CD4-positive, CD25-positive, alpha-beta regulatory T cell (primary cell): ENCODE results near the gene RHOC. TPM values are rescaled to one million over a fixed set of nuclear protein-coding genes. Genes with fewer than 3 reads are reported as not detected.
A peak's percentile ranks its signal among the peaks of the same experiment; 100 is the strongest.

Experiments used
- ATAC-seq, 2 donors: fragments of 150-1000 bp; cut with Tn5 transposase; one replicate each; pipeline ENCODE4 v1.10.0; 2021; ENCODE audit warnings: low read depth in 2 of 2, moderate number of reproducible peaks in 2 of 2, moderate library complexity in 1 of 2
- DNase-seq, 3 donors: peaks; one replicate each; pipeline versions ENCODE4 v3.0.0 to v3.0.0-alpha.2; 2012 to 2022; ENCODE audit warnings: mixed read lengths in 1 of 3
- H3K27ac ChIP-seq: one replicate; pipeline ENCODE4 v1.7.0; 2013; ENCODE audit warnings: mild to moderate bottlenecking, low read length; ENCODE audit not compliant: insufficient read depth, poor library complexity, severe bottlenecking
- H3K27me3 ChIP-seq: one replicate; pipeline ENCODE4 v1.7.0; 2013; ENCODE audit warnings: low read length; ENCODE audit not compliant: control insufficient read depth, insufficient read depth
- H3K36me3 ChIP-seq: one replicate; pipeline ENCODE4 v1.7.0; 2013; ENCODE audit warnings: mild to moderate bottlenecking, low read length, moderate library complexity; ENCODE audit not compliant: control insufficient read depth, insufficient read depth
- H3K4me1 ChIP-seq: 2 replicates; pipeline ENCODE4 v1.7.0; 2013; ENCODE audit warnings: mild to moderate bottlenecking, low read length; ENCODE audit not compliant: insufficient read depth, control insufficient read depth, poor library complexity, severe bottlenecking
- H3K4me3 ChIP-seq: one replicate; pipeline ENCODE4 v1.7.0; 2013; ENCODE audit warnings: low read depth, mild to moderate bottlenecking, low read length, moderate library complexity
- H3K9me3 ChIP-seq, 2 experiments: 1 replicate in 1 of 2; 2 replicates in 1 of 2; pipeline ENCODE4 v1.7.0; 2013; ENCODE audit warnings: low read length in 2 of 2, mild to moderate bottlenecking in 1 of 2, moderate library complexity in 1 of 2; ENCODE audit not compliant: control insufficient read depth in 2 of 2
- H3K27ac Mint-ChIP-seq, 3 donors: one replicate each; pipeline ENCODE4 v1.8.0; 2020 to 2022; ENCODE audit warnings: mild to moderate bottlenecking in 3 of 3, mixed read lengths in 3 of 3, moderate library complexity in 2 of 3
- H3K27me3 Mint-ChIP-seq: one replicate; pipeline ENCODE4 v1.8.0; 2022; ENCODE audit warnings: mild to moderate bottlenecking, mixed read lengths
- H3K36me3 Mint-ChIP-seq: one replicate; pipeline ENCODE4 v1.8.0; 2020; ENCODE audit warnings: mixed read lengths
- H3K4me1 Mint-ChIP-seq, 4 donors: one replicate each; pipeline ENCODE4 v1.8.0; 2020 to 2022; ENCODE audit warnings: mixed read lengths in 4 of 4, mild to moderate bottlenecking in 1 of 4
- H3K4me3 Mint-ChIP-seq, 4 donors: one replicate each; pipeline ENCODE4 v1.8.0; 2020 to 2022; ENCODE audit warnings: mild to moderate bottlenecking in 4 of 4, mixed read lengths in 4 of 4, moderate library complexity in 3 of 4
- H3K9me3 Mint-ChIP-seq, 7 donors: one replicate each; pipeline ENCODE4 v1.8.0; 2020 to 2022; ENCODE audit warnings: mixed read lengths in 7 of 7, mild to moderate bottlenecking in 3 of 7, moderate library complexity in 2 of 7
- polyA plus RNA-seq, 4 donors: library from polyadenylated mRNA; unstranded; fragments of 300-500 nt; fragmentation: Illumina TruSeq; gene quantifications; one replicate each; pipeline ENCODE4 v1.2.3, GENCODE V29; 2021
- total RNA-seq: library from RNA; stranded (reverse); gene quantifications from one replicate; pipeline ENCODE4 v1.2.3, GENCODE V29; 2022

RHOC gene
- total and polyA plus RNA-seq, 5 donors from 2014 or later = 17.4 to 34.1 (median 28.8) TPM

GRCh38 chr1:112694363-112694929, 12.5 kb downstream of the RHOC start:
- ATAC-seq (no peak), DNase-seq (no peak)
- Histone ChIP-seq H3K9me3 (no peaks in the 10 kb centered on the region), H3K4me1 (no peaks in the 10 kb centered on the region), H3K27me3 (no peaks in the 10 kb centered on the region), H3K4me3 (no peak overlapping the region), H3K36me3 (peaks cover 69% of the 10 kb centered on the region), H3K27ac (no peak overlapping the region)
- Mint-ChIP-seq H3K27me3 (no peaks in the 10 kb centered on the region), H3K4me1 (peaks cover 0 to 8% (median 2%) of the 10 kb centered on the region in 4 donors), H3K4me3 (no peak overlapping the region), H3K27ac (no peak overlapping the region), H3K9me3 (no peaks in the 10 kb centered on the region), H3K36me3 (peaks cover 40% of the 10 kb centered on the region)

GRCh38 chr1:112693821-112694220, 13.1 kb downstream of the RHOC start:
- H3K4me3 ChIP-seq = no peak overlapping the region
- H3K27me3 Mint-ChIP-seq = no peaks in the 10 kb centered on the region
- no peak for ATAC-seq
- H3K27ac Mint-ChIP-seq = no peak overlapping the region
- H3K4me1 ChIP-seq = no peaks in the 10 kb centered on the region
- no peak for DNase-seq
- peaks cover 36% of the 10 kb centered on the region for H3K36me3 Mint-ChIP-seq
- no peaks in the 10 kb centered on the region for H3K9me3 Mint-ChIP-seq
- H3K36me3 ChIP-seq = peaks cover 68% of the 10 kb centered on the region
- H3K4me1 Mint-ChIP-seq = peaks cover 0 to 1% (median 0%) of the 10 kb centered on the region in 4 donors
- H3K9me3 ChIP-seq = no peaks in the 10 kb centered on the region
- H3K27me3 ChIP-seq = no peaks in the 10 kb centered on the region
- no peak overlapping the region for H3K4me3 Mint-ChIP-seq
- no peak overlapping the region for H3K27ac ChIP-seq

GRCh38 chr1:112692681-112693080, 14.2 kb downstream of the RHOC start:
- Histone ChIP-seq H3K9me3 (no peaks in the 10 kb centered on the region), H3K4me3 (no peak overlapping the region), H3K27me3 (no peaks in the 10 kb centered on the region), H3K4me1 (no peaks in the 10 kb centered on the region), H3K36me3 (peaks cover 64% of the 10 kb centered on the region), H3K27ac (no peak overlapping the region)
- peaks cover 0 to 3% (median 0%) of the 10 kb centered on the region in 4 donors for H3K4me1 Mint-ChIP-seq
- peak overlapping the region in 1 of 3 donors; percentile 87 for H3K27ac Mint-ChIP-seq
- H3K27me3 Mint-ChIP-seq = no peaks in the 10 kb centered on the region
- H3K36me3 Mint-ChIP-seq = peaks cover 34% of the 10 kb centered on the region
- ATAC-seq (no peak), DNase-seq (no peak)
- no peaks in the 10 kb centered on the region for H3K9me3 Mint-ChIP-seq
- H3K4me3 Mint-ChIP-seq = no peak overlapping the region

GRCh38 chr1:112689842-112690237, 17.1 kb downstream of the RHOC start:
- peaks cover 0 to 12% (median 8%) of the 10 kb centered on the region in 4 donors for H3K4me1 Mint-ChIP-seq
- H3K27ac Mint-ChIP-seq = no peak overlapping the region

GRCh38 chr1:112689196-112689841, 17.6 kb downstream of the RHOC start:
- Histone ChIP-seq H3K36me3 (peaks cover 40% of the 10 kb centered on the region), H3K9me3 (no peaks in the 10 kb centered on the region), H3K4me1 (no peaks in the 10 kb centered on the region), H3K27me3 (no peaks in the 10 kb centered on the region), H3K27ac (no peak overlapping the region), H3K4me3 (no peak overlapping the region)
- no peak overlapping the region for H3K27ac Mint-ChIP-seq
- no peaks in the 10 kb centered on the region for H3K9me3 Mint-ChIP-seq
- peaks cover 0 to 12% (median 8%) of the 10 kb centered on the region in 4 donors for H3K4me1 Mint-ChIP-seq
- DNase-seq = no peak
- peaks cover 38% of the 10 kb centered on the region for H3K36me3 Mint-ChIP-seq
- no peak for ATAC-seq
- no peak overlapping the region for H3K4me3 Mint-ChIP-seq
- no peaks in the 10 kb centered on the region for H3K27me3 Mint-ChIP-seq

More at GRCh38 chr1:112689842-112690237, 17.1 kb downstream of the RHOC start:
- Histone ChIP-seq H3K36me3 (peaks cover 45% of the 10 kb centered on the region), H3K4me3 (no peak overlapping the region), H3K4me1 (no peaks in the 10 kb centered on the region), H3K27ac (no peak overlapping the region), H3K27me3 (no peaks in the 10 kb centered on the region), H3K9me3 (no peaks in the 10 kb centered on the region)
- DNase-seq = no peak
- Mint-ChIP-seq H3K4me3 (no peak overlapping the region), H3K9me3 (no peaks in the 10 kb centered on the region), H3K27me3 (no peaks in the 10 kb centered on the region), H3K36me3 (peaks cover 38% of the 10 kb centered on the region)
- no peak for ATAC-seq

GRCh38 chr1:112688781-112689193, 18.1 kb downstream of the RHOC start:
- H3K9me3 Mint-ChIP-seq = no peaks in the 10 kb centered on the region
- Histone ChIP-seq H3K36me3 (peaks cover 35% of the 10 kb centered on the region), H3K9me3 (no peaks in the 10 kb centered on the region), H3K27me3 (no peaks in the 10 kb centered on the region), H3K4me1 (no peaks in the 10 kb centered on the region), H3K4me3 (no peak overlapping the region), H3K27ac (no peak overlapping the region)
- H3K4me3 Mint-ChIP-seq = no peak overlapping the region
- no peaks in the 10 kb centered on the region for H3K27me3 Mint-ChIP-seq
- no peak for DNase-seq
- no peak for ATAC-seq
- H3K4me1 Mint-ChIP-seq = peaks cover 0 to 12% (median 8%) of the 10 kb centered on the region in 4 donors
- peaks cover 38% of the 10 kb centered on the region for H3K36me3 Mint-ChIP-seq
- H3K27ac Mint-ChIP-seq = peak overlapping the region in 2 of 3 donors; percentile 26 to 83

- Histone ChIP-seq H3K36me3 (peaks cover 30% of the 10 kb centered on the region), H3K27me3 (no peaks in the 10 kb centered on the region), H3K4me3 (no peak overlapping the region), H3K4me1 (no peaks in the 10 kb centered on the region), H3K27ac (no peak overlapping the region), H3K9me3 (no peaks in the 10 kb centered on the region)
- Mint-ChIP-seq H3K36me3 (peaks cover 35% of the 10 kb centered on the region), H3K27me3 (no peaks in the 10 kb centered on the region), H3K27ac (peak overlapping the region in 2 of 3 donors; percentile 26 to 83), H3K4me1 (peaks cover 0 to 12% (median 9%) of the 10 kb centered on the region in 4 donors), H3K9me3 (no peaks in the 10 kb centered on the region), H3K4me3 (peak overlapping the region in 1 of 4 donors; percentile 13)
- no peak for DNase-seq
- ATAC-seq = no peak
These were observed 19.0 kb downstream of the RHOC start for GRCh38 chr1:112687785-112688496.
